ENCODE data around the gene ZNF48.

DNA sequence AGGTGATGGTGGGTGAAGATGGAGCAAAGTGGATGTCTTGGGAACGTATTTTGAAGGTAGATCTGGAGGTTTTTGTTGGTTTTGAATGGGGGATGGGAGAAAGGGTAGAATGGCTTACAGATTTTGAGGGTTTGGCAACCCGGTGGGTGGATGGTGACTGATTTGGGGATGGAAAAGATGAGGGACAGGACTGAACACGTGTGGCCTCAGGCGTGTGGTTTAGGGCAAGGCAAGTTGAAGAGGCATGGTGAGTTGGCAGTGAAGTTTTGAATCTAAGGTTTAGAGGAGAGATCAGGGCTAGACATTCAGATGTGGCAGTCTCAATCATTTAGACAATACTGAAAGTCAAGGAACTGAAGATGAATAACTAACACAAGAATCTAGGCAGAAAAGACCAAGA is 39.6 kb downstream of the ZNF48 start:
- TF ChIP-seq POLR2A (IDR thresholded peaks at IDR 0.05; ENCODE audit: low read length) (no peak), GATA1 (IDR thresholded peaks at IDR 0.05; ENCODE audit: low read depth, low read length) (no peak)

Measured in erythroblast (primary cell).